Heart left ventricle (tissue), 13 donors: ENCODE measurements around the gene GALK2.

ENCODE experiments used
- POLR2A ChIP-seq, 2 donors: fragments of 450-650 bp; IDR thresholded peaks; one replicate each; pipeline ENCODE4 v1.6.1; 2017; ENCODE audit warnings: antibody characterized with exemption in 2 of 2, mild to moderate bottlenecking in 2 of 2, moderate library complexity in 2 of 2
- TF ChIP-seq, protein P1 (sequence below), 12 donors: fragments of 200-600 bp; sonication (generic) in 4 of 12; IDR thresholded peaks; one replicate each; pipeline versions ENCODE4 v1.5.0 to v1.8.0; 2018 to 2022; ENCODE audit warnings: antibody characterized with exemption in 12 of 12, mild to moderate bottlenecking in 5 of 12
- donor health status: ischemic (EF 13 %, LVEDD 7.1; RV severe dilation, severe dysfunction).
- donor health status: DM: no; HTN: yes; CAD: no.
- donor health status: DM: no; HTN: no; CAD: no.
- donor health status: ischemic (EF 25% LVEDD 6.9; RV normal size, moderate dysfunction).
- donor health status: ischemic (EF 25% LVEDD 5.7; RV mildly dilated, moderate dysfunction).
- donor health status: ischemic (EF 35%, LVEDD 5.7; RV mildly dilated, moderate dysfunction).
- donor health status: nonischemic (EF 11% LVEDD 7.7; RV severe dilation, severe dysfunction).
- donor health status: DM: yes; HTN: yes; CAD: no.
- donor health status: PGD.
- donor health status: ischemic (EF 29% LVEDD 5.4; RV normal size, mild dysfunction).
- donor health status: nonischemic (EF 23%, LVEDD 6.1; RV moderate dilation, normal function).

DNA sequence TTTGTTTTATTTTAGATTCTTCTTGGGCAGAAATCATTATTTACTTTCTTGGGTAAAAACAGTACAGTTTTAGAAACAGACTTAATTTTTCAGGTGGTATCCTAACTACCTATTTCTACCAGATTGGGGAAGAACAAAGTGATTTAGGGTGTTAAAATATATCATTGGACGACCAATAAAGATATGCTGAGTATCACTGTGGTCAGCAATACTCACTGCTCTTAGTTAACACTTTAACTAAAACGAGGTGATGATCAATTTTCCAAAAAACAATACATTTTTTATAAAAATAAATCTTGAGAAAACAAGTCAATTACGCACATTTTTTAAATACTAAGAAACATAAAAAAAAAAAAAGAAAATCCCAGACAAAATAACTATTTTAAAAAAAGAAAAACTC lies 18.2 kb upstream of the GALK2 start:
- TF ChIP-seq, protein P1, sequence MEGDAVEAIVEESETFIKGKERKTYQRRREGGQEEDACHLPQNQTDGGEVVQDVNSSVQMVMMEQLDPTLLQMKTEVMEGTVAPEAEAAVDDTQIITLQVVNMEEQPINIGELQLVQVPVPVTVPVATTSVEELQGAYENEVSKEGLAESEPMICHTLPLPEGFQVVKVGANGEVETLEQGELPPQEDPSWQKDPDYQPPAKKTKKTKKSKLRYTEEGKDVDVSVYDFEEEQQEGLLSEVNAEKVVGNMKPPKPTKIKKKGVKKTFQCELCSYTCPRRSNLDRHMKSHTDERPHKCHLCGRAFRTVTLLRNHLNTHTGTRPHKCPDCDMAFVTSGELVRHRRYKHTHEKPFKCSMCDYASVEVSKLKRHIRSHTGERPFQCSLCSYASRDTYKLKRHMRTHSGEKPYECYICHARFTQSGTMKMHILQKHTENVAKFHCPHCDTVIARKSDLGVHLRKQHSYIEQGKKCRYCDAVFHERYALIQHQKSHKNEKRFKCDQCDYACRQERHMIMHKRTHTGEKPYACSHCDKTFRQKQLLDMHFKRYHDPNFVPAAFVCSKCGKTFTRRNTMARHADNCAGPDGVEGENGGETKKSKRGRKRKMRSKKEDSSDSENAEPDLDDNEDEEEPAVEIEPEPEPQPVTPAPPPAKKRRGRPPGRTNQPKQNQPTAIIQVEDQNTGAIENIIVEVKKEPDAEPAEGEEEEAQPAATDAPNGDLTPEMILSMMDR (IDR thresholded peaks at IDR 0.05): no peak
- TF ChIP-seq POLR2A (IDR thresholded peaks at IDR 0.05): no peak
